GM12891 (cell line): ENCODE data around the gene CILP2.

Experiments
- POLR2AphosphoS5 ChIP-seq: IDR thresholded peaks from 2 replicates; pipeline ENCODE4 v1.6.1; 2011; ENCODE audit warnings: low read depth, low read length, control low read depth
- SPI1 ChIP-seq: IDR thresholded peaks from 2 replicates; pipeline ENCODE4 v1.6.1; 2011; ENCODE audit warnings: low read depth, low read length, control low read depth

GRCh38 chr19:19549804-19550464 is 11.9 kb downstream of the CILP2 start:
- no peak for TF ChIP-seq POLR2AphosphoS5
- TF ChIP-seq SPI1: no peak
